Ecto neural progenitor cell (in vitro differentiated cells): ENCODE results near the gene WNT3A.
A peak's percentile ranks its signal among the peaks of the same experiment; 100 is the strongest.

Source experiments
- DNase-seq: peaks from one replicate; pipeline ENCODE4 v3.0.0-alpha.2; 2018; ENCODE audit warnings: low spot score

The WNT3A gene

DNA sequence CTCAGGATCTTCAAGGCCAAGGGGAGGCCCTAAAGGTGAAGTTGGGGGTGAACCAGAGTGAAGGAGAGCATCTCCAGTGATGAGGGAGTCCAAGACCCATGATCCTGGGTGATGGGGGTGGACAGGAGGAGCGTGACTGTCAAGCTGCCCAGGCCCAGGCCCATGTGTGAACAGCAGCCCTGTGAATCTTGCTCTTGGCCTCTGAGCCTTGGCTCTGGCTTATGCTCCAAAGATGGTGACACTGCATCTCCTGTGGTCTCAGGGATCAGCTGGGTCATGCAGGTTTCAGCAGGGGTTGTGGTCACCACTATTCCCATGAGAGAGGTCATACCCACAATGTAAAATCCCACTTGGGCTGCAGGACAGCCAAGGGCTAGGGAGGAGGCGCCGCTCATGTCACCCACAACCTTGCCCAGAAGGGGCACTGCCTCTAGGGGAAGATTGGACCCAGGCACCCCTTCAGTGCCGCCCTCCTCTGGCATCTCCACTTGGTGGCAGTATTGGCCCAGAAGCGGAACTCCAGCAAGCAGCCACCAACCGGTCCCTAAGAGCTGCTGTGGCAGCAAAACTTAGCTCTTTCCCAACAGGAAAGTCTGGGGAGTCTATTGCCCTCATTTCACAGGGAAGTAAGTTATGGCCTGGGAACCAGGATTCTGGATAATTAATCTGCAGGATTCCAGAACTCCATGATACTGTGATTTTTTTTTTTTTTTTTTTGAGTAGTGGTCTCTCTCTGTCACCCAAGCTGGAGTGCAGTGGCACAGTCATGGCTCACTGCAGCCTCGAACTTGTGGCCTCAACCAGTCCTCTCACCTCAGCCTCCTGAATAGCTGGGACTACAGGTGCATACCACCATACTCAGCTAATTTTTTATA is 7.5 kb upstream of the WNT3A start:
- peak; percentile 86 for DNase-seq

DNA sequence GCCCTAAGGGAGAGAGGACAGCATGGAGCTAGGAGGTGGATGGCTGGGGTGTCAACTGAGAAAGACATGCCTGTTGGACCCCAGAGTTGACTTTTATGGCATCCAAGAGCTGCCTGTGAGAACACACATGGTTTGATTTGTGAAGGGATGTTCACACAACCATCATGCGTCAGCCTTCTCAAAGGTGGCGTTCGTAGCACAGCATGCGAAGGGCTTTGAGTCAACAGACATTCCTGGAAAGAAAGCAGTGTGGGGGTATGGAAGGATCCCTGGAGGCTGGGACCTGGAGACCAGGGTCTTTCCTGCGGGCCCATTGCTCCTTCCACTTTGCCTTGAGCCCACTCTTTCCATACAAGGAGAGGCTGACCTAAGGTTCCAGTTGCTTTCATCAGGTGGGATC is 6.4 kb upstream of the WNT3A start:
- no peak for DNase-seq

GRCh38 chr1:228000836-228001563 is 5.8 kb upstream of the WNT3A start:
- DNase-seq = no peak

GRCh38 chr1:228001738-228002535 is 4.9 kb upstream of the WNT3A start:
- no peak for DNase-seq

- DNase-seq = no peak
Measured at GRCh38 chr1:228002792-228003191, 4.0 kb upstream of the WNT3A start.

- DNase-seq = no peak
Measured at GRCh38 chr1:228003461-228004330, 3.1 kb upstream of the WNT3A start.

GRCh38 chr1:228004331-228004855 is 2.4 kb upstream of the WNT3A start:
- DNase-seq = peak; percentile 63

- peak; percentile 58 for DNase-seq
Measured at GRCh38 chr1:228004856-228005462, 1.8 kb upstream of the WNT3A start.

DNA sequence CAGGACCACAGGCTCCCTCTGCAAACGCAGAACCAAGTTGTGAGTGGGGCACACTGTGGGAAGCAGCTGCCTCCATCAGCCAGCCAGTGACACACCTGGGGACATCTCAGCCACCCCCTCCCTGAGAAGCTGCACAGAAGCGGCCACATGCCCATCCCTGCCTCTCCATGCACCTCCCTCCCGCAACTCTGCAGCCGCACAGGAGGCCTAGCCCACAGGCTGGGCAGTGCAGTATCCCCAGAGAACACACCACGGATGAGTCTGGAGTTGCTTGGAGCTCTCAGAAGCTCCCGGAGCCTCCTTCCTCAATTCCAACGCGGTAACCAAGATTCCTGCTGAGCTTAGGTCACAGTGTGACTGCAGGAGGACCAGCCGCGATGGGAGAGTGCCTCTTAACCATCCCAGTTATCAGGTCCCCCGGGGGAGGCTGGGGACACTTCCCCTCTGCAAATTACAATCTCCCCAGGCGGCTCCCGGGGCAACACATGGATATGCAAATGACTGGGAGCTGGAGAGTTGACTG is 1.2 kb upstream of the WNT3A start:
- peak; percentile 51 for DNase-seq

DNA sequence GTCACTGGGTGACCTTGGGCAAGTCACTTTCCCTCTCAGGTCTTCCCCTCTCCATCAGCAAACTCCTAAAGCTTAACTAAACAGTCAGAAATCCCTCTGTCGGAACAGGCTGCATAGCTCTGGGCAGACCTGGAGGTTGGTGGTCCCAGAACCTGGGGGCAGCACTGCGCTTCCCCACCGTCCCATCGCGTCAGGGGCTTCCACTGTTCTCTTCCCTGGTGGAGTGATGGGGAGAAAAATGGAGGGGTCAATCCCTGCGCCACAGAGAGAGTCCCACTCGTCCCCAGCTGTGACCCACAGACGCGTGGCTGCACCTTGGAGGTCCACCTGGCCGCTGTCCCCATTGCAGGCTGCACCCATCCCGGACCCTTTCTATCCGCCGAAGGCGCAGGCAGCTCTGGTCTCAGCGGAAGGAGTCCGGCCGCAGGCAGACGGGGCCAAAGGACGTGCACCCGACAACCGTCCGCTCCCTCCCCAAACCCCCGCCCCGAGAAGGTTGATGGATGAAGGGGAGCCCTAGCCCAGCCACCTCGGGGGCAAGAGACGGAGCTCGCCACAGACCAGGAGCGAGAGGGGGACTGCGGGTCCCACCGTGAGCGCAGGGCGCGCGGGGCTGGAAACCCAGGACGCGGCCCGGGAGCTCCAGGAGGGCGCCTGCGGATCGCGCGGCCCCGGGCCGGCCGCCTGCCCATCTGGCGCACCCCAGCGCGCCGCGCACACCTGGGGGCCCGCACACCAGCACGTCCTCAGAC is 588 bp upstream of the WNT3A start:
- DNase-seq = peak; percentile 50

GRCh38 chr1:228007049-228007800 is 427 bp downstream of the WNT3A start:
- peak; percentile 66 for DNase-seq

DNA sequence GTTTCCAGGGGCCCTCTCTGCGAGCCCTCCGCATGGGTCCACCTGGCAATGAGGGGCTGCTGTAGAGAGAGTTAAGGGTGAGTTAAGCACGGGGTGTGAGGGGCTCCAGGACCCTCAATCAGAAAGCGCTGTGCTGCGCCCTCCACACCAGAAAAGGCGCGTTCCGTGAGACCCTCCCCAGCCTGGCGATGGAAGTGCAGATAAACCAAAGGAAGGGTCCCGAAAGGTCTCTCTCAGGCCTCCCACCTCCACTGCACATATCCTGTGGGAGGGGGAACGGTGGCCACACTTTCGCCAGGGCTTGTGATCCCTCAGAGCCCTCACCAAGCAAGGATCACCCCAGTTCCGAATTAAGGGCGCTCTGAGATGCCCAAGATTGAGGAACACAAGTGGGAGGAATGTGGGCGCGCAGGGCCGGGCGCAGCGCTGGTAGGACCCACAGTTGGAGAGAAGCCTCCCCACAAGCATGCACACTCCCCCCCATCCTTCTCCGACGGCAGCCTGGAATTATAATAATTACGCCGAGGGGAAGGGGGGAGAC is 1.1 kb downstream of the WNT3A start:
- peak; percentile 51 for DNase-seq

DNA sequence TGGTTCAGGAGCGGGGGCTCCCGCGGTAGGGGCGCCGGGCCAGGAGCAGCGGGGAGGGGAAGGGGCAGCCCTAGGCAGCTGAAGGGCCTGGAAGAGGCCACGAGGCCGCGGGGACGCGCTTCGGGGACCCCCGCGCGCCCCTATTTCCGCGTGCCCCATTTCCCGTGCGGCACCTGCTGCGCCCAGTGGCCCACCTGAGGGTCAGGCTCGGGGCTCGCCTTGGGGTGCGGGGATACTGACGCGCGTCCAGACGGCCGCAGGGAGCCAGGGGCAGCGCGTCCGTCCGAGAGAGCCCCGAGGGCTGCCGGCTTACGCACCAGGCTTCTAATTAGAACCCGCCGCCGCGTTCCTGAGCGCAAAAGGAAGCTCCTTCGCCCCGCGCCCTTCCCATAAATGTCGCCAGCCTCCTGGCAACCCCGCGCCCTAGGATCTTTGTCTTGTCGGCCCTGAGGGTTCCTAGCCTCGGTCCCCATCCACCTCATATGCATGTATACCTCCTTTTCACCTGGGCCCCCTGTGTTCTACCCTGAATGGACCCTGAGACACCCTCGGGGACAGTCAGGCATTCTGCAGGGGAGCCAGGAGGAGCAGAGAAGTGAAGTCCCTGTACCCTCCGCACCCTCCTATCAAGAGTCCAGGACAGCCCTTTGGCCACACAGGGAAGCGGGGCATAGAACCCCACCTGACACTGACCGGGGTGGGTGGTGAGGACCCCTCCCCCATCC is 1.8 kb downstream of the WNT3A start:
- DNase-seq = peak; percentile 55

DNA sequence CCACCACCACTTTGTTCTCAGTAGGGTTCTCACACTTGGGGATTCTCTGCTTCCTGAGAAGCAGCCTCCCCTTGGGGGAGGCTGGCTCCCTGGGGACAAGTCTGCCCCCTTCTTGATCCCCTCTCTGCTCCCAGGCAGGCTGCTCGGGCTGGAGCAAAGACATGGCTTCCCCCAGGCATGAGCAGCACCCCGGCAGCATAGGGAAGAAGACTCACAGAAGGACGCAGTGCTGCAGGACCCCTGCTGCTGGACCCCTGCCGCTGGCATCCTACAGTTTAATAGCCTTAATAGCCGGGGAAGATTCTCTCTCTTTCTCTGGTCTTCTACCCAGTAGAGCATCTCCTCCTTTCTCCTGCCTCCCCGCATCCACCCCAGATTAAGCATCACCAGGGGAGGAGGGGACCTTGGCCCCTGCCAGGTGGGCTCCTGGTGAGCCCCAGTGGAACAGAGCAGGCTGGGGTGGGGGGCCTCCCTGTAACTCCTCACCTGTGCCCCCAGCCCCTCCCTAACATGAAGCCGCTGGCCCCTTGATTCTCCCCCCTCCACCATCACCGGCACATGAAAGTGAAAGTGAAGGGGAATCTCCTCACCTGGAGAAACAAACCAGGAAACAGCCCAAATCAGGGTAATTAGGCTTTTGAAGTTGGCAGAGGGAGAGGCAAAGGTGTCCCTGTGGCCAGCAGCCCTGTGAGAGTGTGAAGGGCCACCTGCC is 2.5 kb downstream of the WNT3A start:
- DNase-seq = peak; percentile 49

DNA sequence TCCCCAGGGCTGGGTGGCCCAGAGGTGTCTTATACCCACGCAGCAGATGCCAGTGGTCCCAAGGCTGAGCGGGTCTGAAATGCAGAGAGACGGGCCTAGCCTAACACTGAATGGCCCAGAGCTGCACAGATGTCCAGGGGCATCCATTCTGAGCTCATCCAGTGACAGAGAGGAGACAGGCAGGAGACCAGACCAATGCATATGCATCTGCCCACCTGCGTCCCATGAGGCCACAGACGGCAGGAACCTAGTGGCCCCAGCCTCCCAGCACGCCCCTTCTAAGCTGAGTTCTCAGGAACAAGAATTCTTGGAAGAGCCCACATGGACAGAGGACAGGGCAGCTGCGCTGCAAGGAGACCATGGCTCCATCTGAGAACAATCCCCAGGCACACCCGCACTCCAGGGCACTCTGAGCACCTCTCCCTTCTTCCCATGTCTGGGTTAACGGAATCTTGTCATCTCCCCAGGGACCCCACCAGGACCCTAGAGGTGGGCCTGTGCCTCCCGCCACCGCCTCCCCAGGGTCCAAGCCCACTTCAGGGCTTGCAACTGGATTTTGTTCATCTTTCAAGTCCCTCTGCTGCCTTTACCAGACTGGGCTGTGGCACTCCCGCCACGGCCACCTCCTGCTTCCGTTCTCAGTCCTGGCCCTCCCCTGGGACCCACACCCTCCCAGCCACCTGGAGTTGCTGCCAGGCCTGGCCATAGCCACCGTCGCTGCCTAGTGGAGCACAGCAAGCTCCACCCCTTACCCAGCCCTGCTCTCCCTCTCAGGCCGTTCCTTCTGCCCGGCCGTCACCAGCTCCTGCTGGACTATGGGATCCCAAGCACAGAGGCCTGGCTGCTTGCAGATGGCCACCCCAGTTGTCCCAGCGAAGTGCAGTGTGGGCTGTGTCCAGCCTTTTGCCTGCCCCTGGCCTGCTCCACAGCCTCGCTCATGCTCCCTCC is 3.3 kb downstream of the WNT3A start:
- DNase-seq = peak; percentile 53

DNA sequence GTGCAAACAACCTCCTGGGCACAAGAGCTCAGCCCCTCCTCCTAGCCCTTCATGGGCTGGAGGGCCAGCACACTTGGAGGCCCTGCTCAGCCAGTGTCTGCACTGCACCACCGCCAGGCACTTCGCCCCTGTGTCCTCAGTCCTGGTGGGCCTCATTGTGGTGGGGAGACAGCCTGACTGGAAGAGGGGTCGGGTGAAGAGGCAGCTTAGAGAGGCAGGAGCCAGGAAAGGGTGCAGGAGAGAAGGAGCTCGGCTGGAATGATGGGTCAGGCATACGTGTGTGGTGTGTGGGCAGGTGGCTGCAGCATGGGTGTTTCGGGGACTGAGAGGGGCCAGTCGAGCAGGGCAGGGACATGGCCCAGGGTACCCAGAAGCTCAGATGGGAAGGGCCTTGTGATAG is 4.1 kb downstream of the WNT3A start:
- no peak for DNase-seq
